Suppressor macrophage (primary cell): ENCODE measurements around the gene TMCC3.
"Not testable (repeated sequence)": the region's sequence is repeated elsewhere in the genome, so short reads cannot be mapped to it uniquely, and the experiment has no call there.

Experiments
- DNase-seq, 4 experiments: peaks; one replicate each; pipeline ENCODE4 v3.0.0-alpha.2; 2020 to 2022

Gene TMCC3

GRCh38 chr12:94599189-94599588, 51.2 kb downstream of the TMCC3 start:
- no peak for DNase-seq

GRCh38 chr12:94597268-94597667, 53.1 kb downstream of the TMCC3 start:
- no peak for DNase-seq

DNA sequence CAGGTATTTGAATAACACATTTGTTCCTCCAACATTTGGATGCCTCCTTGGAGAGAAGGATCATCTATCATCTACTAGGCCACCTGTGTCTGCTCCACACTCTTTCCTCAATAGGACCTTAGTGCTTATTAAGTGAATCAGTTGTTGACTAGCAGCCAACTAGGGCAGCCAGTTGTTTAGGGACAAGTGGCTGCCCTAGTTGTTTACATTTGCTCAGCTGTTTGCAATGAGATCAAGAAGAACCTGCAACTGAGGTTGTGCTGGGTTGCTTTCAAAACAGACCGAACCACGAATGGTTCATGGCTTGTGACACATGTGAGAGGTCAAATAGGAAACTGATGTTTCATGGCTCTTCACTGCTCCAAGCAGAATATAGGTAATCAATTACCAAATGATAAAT, 53.8 kb downstream of the TMCC3 start:
- no peak for DNase-seq

DNA sequence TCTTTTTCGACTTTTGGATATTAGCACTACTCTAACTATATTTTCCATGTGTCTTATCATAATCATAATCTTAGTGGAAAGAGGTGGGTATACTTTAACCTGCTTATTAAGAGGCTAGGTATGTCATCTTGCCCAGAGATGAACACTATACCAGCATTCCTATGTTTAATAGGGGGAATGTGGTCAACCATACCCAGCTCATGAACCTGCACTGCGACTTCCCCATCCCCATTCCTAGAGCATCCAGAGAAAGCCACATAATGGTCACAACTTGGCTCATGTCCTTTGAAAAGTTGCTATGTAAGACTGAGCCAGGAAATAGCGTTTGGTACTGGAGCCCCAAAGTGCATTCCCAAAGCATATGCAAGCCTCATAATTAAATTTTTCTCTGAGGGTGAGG, 55.2 kb downstream of the TMCC3 start:
- DNase-seq, result no peak

GRCh38 chr12:94594443-94594825, 55.9 kb downstream of the TMCC3 start:
- no peak for DNase-seq

- no peak for DNase-seq
Observed at GRCh38 chr12:94593822-94594442, 56.4 kb downstream of the TMCC3 start.

- not testable (repeated sequence) for DNase-seq
Observed at GRCh38 chr12:94592723-94593122, 57.6 kb downstream of the TMCC3 start.

DNA sequence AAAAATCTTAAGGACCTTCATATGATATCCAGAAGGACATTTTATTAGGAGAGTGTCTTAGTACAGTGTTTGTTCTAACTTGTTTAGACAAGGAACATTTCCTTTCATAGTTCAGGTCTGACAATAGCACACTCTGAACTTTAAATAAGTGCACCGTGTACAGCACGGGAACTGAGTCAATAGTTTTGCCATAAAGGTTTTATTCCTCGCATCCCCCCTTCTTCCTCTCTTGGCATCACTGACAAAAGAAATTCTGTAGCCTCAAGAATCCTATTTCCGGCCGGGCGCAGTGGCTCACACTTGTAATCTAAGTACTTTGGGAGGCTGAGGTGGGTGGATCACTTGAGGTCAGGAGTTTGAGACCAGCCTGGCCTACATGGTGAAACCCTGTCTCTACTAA, 58.3 kb downstream of the TMCC3 start:
- no peak for DNase-seq

DNA sequence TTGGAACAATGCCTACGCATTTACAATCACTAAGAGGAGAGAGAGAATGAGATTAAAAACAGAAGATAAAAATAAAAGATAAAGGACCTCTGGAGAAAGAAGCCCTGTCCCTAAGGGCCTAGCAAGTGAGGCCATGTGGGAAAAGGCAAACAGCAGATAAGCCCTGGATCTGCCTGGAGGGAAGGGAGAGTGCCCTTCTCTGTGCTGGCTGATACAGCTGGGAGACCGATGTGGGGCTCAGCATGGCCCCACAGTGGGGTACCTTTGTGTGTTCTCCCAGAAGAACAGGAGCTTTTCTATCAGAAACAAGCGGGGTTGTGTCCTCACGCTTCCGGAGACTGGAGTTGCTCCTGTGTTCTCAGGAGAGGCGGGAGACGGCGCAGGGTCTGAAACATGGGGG, 59.9 kb downstream of the TMCC3 start:
- DNase-seq, result no peak

DNA sequence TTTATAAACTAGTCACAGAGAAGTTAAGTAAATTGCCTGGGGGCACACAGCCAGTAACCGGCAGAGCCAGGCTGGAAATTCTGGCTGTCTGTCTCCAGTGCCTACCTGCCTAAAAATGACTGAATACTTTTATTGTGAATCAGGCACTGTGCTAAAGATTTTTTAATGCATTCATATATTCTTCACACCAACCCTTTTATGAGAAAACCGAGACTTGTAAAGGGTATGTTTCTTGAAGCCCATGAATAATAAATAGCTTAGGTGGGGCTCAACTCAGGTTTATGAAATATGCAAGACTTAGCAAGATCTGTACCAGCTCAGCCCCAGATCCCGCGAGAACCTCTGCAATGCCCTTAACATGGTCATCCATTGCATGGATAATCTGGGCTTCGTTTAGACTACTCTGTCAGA, 60.8 kb downstream of the TMCC3 start:
- no peak for DNase-seq

GRCh38 chr12:94588346-94588745, 62.0 kb downstream of the TMCC3 start:
- DNase-seq, result no peak

GRCh38 chr12:94587266-94588241, 62.8 kb downstream of the TMCC3 start:
- DNase-seq, result no peak

DNA sequence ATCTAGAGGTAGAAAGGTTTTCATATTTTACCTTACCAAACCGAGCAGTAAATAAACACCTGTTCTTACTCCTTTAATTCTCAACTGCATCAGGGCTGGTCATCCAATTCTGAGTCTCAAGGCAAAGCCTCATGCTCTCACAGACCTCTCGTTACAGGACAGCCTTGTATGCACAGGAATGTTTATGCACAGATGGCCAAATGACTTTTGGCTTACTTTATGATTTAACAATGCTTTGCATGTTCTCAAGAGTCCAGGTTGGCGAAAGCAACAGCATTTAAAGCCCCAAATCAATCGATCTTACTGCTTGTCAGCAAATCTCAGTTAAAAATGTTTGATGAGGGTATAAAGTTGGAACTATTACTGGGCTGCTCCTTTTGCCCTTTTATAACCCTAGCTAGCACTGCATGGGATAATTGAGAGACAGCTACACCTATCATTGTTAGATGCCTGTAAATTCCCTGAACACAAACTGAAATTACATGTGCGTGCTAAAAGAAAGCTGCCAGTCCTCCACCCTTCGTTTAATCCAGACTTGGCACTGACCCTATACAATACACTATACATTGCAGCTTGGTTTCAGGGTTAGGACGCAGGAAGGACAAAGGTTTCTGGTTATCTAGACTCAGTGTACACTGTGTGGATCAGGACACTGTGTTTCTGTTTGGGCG, 63.6 kb downstream of the TMCC3 start:
- no peak for DNase-seq

DNA sequence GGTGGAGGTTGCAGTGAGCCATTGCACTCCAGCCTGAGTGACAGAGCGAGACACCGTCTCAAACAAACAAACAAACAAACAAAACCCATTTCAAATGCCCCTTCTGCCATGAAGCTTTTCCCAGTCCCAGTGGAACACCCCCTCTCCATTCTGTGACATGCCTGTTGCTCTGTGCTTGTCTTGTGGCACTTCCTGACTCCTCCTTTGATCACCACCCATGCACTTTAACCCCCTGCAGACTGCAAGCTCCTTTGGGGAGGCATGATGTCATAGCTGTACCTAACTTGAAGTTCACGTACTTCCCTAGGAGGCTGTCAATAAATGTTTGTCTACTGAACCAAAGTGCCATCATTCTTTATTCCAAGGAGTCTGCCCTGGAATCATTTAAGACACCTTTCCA, 64.7 kb downstream of the TMCC3 start:
- no peak for DNase-seq

GRCh38 chr12:94584377-94584776, 66.0 kb downstream of the TMCC3 start:
- no peak for DNase-seq

DNA sequence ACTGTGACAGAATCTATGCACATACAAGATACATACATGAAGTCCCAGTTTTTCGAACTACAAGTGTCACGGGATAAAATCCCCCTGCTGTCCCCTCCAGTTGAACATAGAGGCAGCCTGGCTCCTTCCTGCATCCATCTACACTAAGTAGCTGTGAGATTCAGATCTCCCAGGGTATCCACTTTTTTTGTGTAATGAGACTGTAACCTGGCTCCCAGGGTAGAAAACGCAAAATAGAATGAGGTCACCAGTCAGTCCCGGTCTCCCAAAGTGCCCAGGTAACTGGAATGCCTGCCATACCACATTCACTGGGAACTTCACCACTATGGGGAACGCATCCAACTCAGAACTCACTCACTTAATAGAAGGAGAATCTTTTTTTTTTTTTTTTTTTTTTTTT, 67.8 kb downstream of the TMCC3 start:
- DNase-seq, result no peak

- DNase-seq, result no peak
Observed at GRCh38 chr12:94575645-94576403, 74.5 kb downstream of the TMCC3 start.

DNA sequence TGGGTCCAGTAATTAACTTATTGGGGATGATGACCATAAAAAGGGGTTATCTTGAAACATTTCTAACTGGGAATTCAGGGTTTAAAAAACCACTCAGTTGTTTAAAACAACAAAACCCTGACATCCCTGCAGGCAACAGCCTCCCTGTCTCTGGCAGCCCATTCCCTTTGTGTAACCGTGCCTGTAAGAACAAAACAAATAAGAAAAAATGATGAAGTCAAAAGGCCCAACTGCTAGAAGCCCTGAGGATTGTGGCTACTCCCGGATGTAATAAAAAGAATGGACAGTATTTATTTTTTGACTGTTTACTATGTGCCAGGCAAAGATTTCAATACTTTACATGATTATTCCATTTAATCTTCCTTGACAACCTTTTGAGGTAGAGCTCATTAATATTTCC, 75.3 kb downstream of the TMCC3 start:
- DNase-seq, result no peak

DNA sequence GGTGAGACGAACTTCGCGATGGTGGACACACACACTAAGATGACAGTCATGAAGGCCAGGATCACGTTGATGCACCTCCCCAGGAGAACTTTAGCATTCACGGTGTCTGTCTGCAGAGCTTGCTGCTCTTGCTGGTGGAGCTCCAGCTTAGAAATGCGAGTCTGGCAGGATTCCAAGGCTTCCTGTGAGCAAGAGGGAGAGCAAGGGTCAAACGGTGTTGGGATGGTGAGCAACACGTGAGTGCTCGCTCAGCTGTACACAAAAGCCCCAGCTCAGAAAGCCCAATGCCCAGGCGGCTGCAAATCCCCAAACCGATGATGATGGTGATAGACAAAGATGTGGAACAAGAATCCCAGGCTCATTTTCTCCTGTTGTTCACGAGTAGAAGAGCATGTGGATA, 78.8 kb downstream of the TMCC3 start:
- DNase-seq, result no peak

- DNase-seq, result no peak
Observed at GRCh38 chr12:94570161-94570560, 80.2 kb downstream of the TMCC3 start.

- no peak for DNase-seq
Observed at GRCh38 chr12:94567761-94568160, 82.6 kb downstream of the TMCC3 start.

GRCh38 chr12:94566345-94566744, 84.0 kb downstream of the TMCC3 start:
- peak; percentile 3 to 37 (median 25) for DNase-seq

DNA sequence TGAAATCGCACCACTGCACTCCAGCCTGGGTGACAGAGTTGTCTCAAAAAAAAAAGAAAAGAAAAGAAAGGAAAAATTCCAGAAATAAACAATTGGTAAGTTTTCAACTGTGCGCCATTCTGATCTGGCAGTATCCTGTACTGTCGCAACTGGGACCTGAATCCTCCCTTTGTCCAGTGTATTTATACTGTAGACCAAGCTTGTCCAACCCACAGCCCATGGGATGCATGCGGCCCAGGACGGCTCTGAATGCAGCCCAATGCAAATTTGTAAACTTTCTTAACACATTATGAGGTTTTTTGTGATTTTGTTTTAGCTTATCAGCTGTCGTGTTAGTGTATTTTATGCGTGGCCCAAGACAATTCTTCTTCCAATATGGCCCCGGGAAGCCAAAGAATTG, 84.7 kb downstream of the TMCC3 start:
- no peak for DNase-seq
